Measurements from ENCODE around the gene GJC2.

DNA sequence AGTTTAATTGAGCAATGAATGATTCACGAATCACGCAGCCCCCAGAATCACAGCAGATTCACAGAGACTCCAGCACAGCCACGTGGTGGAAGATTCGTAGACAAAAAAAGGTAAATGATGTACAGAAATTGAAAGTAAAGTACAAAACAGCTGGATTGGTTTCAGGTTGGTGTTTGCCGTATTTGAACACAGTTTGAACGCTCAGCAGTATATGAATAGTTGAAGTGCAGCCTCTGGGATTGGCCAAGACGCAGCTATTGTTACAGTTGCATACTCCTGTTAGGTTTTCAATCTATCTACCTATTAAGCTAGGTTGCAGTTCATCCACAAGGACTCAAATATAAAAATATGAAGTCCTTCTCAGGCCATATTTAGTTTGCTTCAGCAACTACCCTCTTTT lies 37.6 kb upstream of the GJC2 start:
- TF ChIP-seq, protein P1, sequence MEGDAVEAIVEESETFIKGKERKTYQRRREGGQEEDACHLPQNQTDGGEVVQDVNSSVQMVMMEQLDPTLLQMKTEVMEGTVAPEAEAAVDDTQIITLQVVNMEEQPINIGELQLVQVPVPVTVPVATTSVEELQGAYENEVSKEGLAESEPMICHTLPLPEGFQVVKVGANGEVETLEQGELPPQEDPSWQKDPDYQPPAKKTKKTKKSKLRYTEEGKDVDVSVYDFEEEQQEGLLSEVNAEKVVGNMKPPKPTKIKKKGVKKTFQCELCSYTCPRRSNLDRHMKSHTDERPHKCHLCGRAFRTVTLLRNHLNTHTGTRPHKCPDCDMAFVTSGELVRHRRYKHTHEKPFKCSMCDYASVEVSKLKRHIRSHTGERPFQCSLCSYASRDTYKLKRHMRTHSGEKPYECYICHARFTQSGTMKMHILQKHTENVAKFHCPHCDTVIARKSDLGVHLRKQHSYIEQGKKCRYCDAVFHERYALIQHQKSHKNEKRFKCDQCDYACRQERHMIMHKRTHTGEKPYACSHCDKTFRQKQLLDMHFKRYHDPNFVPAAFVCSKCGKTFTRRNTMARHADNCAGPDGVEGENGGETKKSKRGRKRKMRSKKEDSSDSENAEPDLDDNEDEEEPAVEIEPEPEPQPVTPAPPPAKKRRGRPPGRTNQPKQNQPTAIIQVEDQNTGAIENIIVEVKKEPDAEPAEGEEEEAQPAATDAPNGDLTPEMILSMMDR (conservative IDR thresholded peaks at IDR 0.05; ENCODE audit: low read length): no peak
- TF ChIP-seq EZH2phosphoT487 (IDR thresholded peaks at IDR 0.05; ENCODE audit: borderline replicate concordance): no peak
